Measurements from ENCODE around the gene RAVER1. TPM values are rescaled to one million over a fixed set of nuclear protein-coding genes. Genes with fewer than 3 reads are reported as not detected.

Gene RAVER1
- total and polyA plus RNA-seq, 2 of the 13 experiments (the other 11 are each of a cell fraction or from before 2014, with no cell fraction given): 3.6 to 7.9 TPM

DNA sequence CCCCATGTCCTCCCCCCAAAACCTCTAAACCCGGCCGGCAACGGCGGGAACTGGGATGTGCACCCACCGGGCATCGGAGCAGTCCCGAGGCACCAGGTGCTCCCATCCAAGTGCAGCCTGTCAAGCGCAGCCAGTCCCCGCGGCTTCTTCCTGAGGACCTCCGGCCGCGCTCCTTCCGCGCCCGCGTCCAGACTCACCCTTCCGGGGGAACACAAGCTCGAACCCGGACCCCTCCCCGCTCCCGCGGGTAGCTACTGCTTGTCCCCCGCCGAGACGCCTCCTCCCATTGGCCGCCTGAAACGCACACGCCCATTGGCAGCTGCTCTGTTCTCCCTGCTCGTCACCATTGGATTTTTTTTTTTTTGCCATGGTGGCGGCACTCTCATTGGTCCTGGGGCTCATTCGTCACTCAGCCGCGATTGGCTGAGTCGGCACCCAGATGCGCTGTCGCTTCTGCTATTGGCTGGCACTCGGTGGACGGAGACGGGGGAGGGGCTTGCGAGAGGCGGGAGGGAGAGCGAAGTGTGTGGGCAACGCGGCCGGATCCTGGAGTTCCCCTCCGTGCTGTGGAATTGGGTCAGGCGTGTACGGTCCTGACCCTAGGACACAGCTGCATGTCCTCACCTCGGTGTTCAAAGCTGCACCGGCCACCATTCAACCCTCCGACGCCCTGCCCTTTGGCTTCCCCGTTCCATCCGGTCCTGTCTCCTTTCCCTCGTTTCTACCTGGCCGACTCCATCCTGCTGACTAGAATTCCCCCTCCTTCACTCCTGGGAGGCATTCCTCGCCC is 47.2 kb upstream of the RAVER1 start, which contains the start of gene TYK2 (continued):
- TF ChIP-seq, protein P1, sequence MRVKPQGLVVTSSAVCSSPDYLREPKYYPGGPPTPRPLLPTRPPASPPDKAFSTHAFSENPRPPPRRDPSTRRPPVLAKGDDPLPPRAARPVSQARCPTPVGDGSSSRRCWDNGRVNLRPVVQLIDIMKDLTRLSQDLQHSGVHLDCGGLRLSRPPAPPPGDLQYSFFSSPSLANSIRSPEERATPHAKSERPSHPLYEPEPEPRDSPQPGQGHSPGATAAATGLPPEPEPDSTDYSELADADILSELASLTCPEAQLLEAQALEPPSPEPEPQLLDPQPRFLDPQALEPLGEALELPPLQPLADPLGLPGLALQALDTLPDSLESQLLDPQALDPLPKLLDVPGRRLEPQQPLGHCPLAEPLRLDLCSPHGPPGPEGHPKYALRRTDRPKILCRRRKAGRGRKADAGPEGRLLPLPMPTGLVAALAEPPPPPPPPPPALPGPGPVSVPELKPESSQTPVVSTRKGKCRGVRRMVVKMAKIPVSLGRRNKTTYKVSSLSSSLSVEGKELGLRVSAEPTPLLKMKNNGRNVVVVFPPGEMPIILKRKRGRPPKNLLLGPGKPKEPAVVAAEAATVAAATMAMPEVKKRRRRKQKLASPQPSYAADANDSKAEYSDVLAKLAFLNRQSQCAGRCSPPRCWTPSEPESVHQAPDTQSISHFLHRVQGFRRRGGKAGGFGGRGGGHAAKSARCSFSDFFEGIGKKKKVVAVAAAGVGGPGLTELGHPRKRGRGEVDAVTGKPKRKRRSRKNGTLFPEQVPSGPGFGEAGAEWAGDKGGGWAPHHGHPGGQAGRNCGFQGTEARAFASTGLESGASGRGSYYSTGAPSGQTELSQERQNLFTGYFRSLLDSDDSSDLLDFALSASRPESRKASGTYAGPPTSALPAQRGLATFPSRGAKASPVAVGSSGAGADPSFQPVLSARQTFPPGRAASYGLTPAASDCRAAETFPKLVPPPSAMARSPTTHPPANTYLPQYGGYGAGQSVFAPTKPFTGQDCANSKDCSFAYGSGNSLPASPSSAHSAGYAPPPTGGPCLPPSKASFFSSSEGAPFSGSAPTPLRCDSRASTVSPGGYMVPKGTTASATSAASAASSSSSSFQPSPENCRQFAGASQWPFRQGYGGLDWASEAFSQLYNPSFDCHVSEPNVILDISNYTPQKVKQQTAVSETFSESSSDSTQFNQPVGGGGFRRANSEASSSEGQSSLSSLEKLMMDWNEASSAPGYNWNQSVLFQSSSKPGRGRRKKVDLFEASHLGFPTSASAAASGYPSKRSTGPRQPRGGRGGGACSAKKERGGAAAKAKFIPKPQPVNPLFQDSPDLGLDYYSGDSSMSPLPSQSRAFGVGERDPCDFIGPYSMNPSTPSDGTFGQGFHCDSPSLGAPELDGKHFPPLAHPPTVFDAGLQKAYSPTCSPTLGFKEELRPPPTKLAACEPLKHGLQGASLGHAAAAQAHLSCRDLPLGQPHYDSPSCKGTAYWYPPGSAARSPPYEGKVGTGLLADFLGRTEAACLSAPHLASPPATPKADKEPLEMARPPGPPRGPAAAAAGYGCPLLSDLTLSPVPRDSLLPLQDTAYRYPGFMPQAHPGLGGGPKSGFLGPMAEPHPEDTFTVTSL (CRISPR knock-in tag; IDR thresholded peaks at IDR 0.05; ENCODE audit: borderline replicate concordance): no peak
- peak; percentile 76; the same call in 1 of the 2 replicates for TF ChIP-seq MYC (CRISPR knock-in tag; IDR thresholded peaks at IDR 0.05; ENCODE audit: borderline replicate concordance)
- TF ChIP-seq, protein P2, sequence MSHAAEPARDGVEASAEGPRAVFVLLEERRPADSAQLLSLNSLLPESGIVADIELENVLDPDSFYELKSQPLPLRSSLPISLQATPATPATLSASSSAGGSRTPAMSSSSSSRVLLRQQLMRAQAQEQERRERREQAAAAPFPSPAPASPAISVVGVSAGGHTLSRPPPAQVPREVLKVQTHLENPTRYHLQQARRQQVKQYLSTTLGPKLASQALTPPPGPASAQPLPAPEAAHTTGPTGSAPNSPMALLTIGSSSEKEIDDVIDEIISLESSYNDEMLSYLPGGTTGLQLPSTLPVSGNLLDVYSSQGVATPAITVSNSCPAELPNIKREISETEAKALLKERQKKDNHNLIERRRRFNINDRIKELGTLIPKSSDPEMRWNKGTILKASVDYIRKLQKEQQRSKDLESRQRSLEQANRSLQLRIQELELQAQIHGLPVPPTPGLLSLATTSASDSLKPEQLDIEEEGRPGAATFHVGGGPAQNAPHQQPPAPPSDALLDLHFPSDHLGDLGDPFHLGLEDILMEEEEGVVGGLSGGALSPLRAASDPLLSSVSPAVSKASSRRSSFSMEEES (CRISPR knock-in tag; IDR thresholded peaks at IDR 0.05): no peak
- TF ChIP-seq ZNF709 (CRISPR knock-in tag; IDR thresholded peaks at IDR 0.05): peak; percentile 51; the same call in 1 of the 2 replicates
- TF ChIP-seq, protein P3, sequence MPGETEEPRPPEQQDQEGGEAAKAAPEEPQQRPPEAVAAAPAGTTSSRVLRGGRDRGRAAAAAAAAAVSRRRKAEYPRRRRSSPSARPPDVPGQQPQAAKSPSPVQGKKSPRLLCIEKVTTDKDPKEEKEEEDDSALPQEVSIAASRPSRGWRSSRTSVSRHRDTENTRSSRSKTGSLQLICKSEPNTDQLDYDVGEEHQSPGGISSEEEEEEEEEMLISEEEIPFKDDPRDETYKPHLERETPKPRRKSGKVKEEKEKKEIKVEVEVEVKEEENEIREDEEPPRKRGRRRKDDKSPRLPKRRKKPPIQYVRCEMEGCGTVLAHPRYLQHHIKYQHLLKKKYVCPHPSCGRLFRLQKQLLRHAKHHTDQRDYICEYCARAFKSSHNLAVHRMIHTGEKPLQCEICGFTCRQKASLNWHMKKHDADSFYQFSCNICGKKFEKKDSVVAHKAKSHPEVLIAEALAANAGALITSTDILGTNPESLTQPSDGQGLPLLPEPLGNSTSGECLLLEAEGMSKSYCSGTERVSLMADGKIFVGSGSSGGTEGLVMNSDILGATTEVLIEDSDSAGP (CRISPR knock-in tag; IDR thresholded peaks at IDR 0.05; ENCODE audit: borderline replicate concordance): peak; percentile 83; the same call in 1 of the 2 replicates
- no peak for TF ChIP-seq MEF2D (CRISPR knock-in tag; IDR thresholded peaks at IDR 0.05)
- TF ChIP-seq SPEN (CRISPR knock-in tag; IDR thresholded peaks at IDR 0.05; ENCODE audit: low read depth): no peak
- 0 out of 2 replicates have a peak, but pooled peaks have one; percentile 14 for TF ChIP-seq FOXA3 (CRISPR knock-in tag; IDR thresholded peaks at IDR 0.05)
- 0 out of 2 replicates have a peak, but pooled peaks have one; percentile 8 for TF ChIP-seq HNF4A (CRISPR knock-in tag; IDR thresholded peaks at IDR 0.05)
- TF ChIP-seq FOXK1 (CRISPR knock-in tag; IDR thresholded peaks at IDR 0.05; ENCODE audit: borderline replicate concordance, low read depth): peak; percentile 45; the same call in 1 of the 2 replicates
- no peak for TF ChIP-seq KDM4B (CRISPR knock-in tag; IDR thresholded peaks at IDR 0.05)
- no peak; the same call in 1 of the 2 replicates for TF ChIP-seq HHEX (CRISPR knock-in tag; IDR thresholded peaks at IDR 0.05)
- no peak for TF ChIP-seq ZNF530 (CRISPR knock-in tag; IDR thresholded peaks at IDR 0.05; ENCODE audit: low read depth)
- no peak for TF ChIP-seq ZNF382 (CRISPR knock-in tag; IDR thresholded peaks at IDR 0.05; ENCODE audit: borderline replicate concordance)
- TF ChIP-seq, protein P4, sequence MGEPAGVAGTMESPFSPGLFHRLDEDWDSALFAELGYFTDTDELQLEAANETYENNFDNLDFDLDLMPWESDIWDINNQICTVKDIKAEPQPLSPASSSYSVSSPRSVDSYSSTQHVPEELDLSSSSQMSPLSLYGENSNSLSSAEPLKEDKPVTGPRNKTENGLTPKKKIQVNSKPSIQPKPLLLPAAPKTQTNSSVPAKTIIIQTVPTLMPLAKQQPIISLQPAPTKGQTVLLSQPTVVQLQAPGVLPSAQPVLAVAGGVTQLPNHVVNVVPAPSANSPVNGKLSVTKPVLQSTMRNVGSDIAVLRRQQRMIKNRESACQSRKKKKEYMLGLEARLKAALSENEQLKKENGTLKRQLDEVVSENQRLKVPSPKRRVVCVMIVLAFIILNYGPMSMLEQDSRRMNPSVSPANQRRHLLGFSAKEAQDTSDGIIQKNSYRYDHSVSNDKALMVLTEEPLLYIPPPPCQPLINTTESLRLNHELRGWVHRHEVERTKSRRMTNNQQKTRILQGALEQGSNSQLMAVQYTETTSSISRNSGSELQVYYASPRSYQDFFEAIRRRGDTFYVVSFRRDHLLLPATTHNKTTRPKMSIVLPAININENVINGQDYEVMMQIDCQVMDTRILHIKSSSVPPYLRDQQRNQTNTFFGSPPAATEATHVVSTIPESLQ (CRISPR knock-in tag; conservative IDR thresholded peaks at IDR 0.05): no peak; the same call in 1 of the 2 replicates
- TF ChIP-seq XRCC5 (optimal IDR thresholded peaks at IDR 0.05; ENCODE audit: low read length): peak; percentile 93
- no peak; the same call in 1 of the 2 replicates for TF ChIP-seq NR2F2 (IDR thresholded peaks at IDR 0.05; ENCODE audit: borderline replicate concordance, low read depth)

Measured in HepG2 (cell line).